Measurements from ENCODE around the gene CATSPERB. TPM values are rescaled to one million over a fixed set of nuclear protein-coding genes. Genes with fewer than 3 reads are reported as not detected.

The CATSPERB gene
- total RNA-seq, 4 donors from 2014 or later, result 0.29 to 4.1 (median 2.6) TPM

DNA sequence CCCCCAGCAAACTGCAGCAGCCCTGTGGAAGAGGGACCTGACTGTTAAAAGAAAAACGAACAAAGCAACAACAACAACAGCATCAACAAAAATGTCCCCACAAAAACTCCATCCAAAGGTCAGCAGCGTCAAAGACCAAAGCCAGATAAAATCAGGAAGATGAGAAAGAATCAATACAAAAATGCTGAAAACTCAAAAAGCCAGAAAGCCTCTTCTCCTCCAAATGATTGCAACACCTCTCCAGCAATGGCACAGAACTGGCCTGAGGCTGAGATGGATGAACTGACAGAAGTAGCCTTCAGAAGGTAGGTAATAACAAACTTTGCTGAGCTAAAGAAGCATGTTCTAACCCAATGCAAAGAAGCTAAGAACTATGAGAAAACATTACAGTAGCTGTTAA, 176.4 kb downstream of the CATSPERB start:
- H3K9me3 ChIP-seq, result no peaks in the 10 kb centered on the region
- H3K4me3 ChIP-seq, result no peak overlapping the region
- H3K27ac ChIP-seq, result no peak overlapping the region
- H3K4me1 ChIP-seq, result no peaks in the 10 kb centered on the region
- no peak for TF ChIP-seq POLR2A (IDR thresholded peaks at IDR 0.05)
- TF ChIP-seq, protein P1, sequence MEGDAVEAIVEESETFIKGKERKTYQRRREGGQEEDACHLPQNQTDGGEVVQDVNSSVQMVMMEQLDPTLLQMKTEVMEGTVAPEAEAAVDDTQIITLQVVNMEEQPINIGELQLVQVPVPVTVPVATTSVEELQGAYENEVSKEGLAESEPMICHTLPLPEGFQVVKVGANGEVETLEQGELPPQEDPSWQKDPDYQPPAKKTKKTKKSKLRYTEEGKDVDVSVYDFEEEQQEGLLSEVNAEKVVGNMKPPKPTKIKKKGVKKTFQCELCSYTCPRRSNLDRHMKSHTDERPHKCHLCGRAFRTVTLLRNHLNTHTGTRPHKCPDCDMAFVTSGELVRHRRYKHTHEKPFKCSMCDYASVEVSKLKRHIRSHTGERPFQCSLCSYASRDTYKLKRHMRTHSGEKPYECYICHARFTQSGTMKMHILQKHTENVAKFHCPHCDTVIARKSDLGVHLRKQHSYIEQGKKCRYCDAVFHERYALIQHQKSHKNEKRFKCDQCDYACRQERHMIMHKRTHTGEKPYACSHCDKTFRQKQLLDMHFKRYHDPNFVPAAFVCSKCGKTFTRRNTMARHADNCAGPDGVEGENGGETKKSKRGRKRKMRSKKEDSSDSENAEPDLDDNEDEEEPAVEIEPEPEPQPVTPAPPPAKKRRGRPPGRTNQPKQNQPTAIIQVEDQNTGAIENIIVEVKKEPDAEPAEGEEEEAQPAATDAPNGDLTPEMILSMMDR (IDR thresholded peaks at IDR 0.05), result no peak
- no peaks in the 10 kb centered on the region for H3K27me3 ChIP-seq
- no peaks in the 10 kb centered on the region for H3K36me3 ChIP-seq
- DNase-seq, result no peak
- intact Hi-C loops (cut with DNase I; ENCODE audit: low total_unique reads), result no loop called here

DNA sequence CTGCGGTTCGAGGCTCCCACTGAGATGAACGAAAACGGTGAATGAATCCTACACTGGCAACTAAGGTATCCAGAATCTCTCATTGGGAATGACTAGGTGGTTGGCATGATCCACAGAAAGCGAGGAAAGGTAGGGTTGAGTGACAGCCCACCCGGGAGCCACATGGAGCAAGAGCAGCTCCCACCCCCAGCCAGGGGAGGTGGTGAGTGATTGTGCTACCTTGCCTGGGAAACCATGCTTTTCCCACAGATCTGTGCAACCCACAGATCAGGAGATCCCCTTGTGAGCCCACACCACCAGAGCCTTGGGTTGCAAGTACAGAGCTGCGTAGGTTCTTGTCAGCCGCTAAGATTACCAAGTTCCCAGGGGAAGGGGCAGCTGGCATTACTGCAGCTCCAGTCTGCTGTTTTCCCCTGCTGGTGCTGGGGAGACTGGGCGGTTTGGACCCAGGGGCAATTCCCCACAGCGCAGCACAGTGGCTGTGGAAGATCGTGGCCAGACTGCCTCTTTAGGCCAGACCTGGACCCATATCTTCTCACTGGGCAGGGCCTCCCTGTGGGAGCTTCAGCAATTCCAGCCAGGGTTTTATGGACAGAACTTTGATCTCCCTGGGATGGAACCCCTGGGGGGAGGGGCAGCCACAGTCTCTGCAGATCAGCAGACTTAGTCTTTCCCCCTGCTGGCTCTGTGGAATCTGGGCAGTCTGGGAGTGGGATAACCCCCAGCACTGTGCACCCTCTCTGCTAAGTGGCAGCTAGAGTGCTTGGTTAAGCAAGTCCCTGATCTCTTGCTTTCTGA, 177.2 kb downstream of the CATSPERB start:
- H3K27me3 ChIP-seq, result no peaks in the 10 kb centered on the region
- no peak for TF ChIP-seq POLR2A (IDR thresholded peaks at IDR 0.05)
- TF ChIP-seq, protein P1 (IDR thresholded peaks at IDR 0.05), result no peak
- no peaks in the 10 kb centered on the region for H3K4me1 ChIP-seq
- intact Hi-C loops (cut with DNase I; ENCODE audit: low total_unique reads), result no loop called here
- no peaks in the 10 kb centered on the region for H3K36me3 ChIP-seq
- DNase-seq, result no peak
- no peaks in the 10 kb centered on the region for H3K9me3 ChIP-seq
- H3K27ac ChIP-seq, result no peak overlapping the region
- H3K4me3 ChIP-seq, result no peak overlapping the region

DNA sequence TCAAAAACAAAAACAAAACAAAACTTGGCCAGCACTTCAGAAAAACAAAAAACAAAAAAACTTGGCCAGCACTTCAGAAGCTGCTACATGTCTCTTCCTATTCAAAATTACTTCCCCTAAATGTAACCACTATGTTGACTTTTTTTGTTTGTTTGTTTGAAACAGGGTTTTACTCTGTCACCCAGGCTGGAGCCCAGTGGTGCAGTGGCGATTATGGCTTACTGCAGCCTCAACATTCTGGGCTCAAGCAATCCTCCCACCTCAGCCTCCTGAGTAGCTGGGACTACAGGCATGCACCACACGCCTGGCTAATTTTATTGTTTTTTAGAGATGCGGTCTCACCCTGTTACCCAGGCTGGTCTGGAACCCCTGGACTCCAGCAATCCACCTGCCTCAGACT, 183.8 kb downstream of the CATSPERB start:
- Histone ChIP-seq H3K27me3 (no peaks in the 10 kb centered on the region), H3K4me3 (no peak overlapping the region), H3K9me3 (no peaks in the 10 kb centered on the region), H3K27ac (no peak overlapping the region), H3K4me1 (no peaks in the 10 kb centered on the region), H3K36me3 (no peaks in the 10 kb centered on the region)
- no peak for TF ChIP-seq POLR2A (IDR thresholded peaks at IDR 0.05)
- TF ChIP-seq, protein P1 (IDR thresholded peaks at IDR 0.05), result no peak
- intact Hi-C loops (cut with DNase I; ENCODE audit: low total_unique reads), result no loop called here
- DNase-seq, result no peak

DNA sequence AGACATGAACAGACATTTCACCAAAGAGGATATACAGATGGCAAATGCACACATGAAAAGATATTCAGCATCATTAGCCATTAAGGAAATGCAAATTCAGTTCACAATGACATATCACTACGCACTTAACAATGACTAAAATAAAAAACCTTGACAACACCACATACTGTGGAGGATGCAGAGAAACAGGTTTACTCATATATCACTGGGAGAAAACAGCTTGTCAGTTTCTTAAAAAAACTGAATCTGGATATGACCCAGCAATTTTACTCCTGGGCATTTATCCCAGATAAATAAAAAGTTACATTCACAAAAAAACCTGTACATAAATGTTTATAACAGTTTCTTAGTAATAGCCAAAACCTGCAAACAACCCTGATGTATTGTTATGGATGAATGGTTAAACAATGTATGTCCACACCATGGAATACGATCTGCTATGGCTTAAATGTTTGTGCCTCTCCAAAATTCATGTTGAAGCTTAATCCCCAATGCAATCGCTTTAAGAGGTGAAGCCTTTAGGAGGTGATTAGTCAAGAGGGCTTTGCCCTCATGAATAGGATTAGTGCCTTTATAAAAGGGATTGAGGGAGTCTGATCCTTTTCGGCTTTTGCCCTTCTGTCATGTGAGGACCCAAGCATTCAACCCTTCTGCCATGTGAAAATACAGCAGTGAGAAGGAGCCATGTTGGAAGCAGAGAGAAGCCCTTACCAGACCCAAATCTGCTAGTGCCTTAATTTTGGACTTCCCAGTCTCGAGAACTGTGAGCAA, 185.8 kb downstream of the CATSPERB start:
- no peak for TF ChIP-seq POLR2A (IDR thresholded peaks at IDR 0.05)
- TF ChIP-seq, protein P1 (IDR thresholded peaks at IDR 0.05), result no peak
- no peaks in the 10 kb centered on the region for H3K36me3 ChIP-seq
- H3K9me3 ChIP-seq, result no peaks in the 10 kb centered on the region
- H3K27me3 ChIP-seq, result no peaks in the 10 kb centered on the region
- intact Hi-C loops (cut with DNase I; ENCODE audit: low total_unique reads), result no loop called here
- H3K4me3 ChIP-seq, result no peak overlapping the region
- no peak overlapping the region for H3K27ac ChIP-seq
- DNase-seq, result no peak
- no peaks in the 10 kb centered on the region for H3K4me1 ChIP-seq

DNA sequence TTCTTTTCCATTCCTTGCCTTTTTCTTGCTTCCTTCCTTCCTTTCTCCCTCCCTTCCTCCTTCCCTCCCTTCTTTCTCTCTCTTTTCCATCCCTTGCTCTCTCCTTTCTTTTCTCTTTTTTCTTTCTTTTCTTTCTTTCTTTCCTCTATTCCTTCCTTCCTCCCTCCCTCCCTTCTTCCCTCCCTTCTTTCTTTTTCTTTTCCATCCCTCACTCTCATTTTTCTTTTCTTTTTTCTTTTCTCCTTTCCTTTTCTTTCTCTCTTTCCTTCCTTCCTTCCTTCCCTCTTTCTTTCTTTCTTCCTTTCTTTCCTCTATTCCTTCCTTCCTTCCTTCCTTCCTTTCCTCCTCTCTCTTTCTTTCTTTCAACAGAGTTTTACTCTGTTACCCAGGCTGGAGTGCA, 186.7 kb downstream of the CATSPERB start:
- H3K36me3 ChIP-seq, result no peaks in the 10 kb centered on the region
- H3K4me3 ChIP-seq, result no peak overlapping the region
- H3K4me1 ChIP-seq, result no peaks in the 10 kb centered on the region
- intact Hi-C loops (cut with DNase I; ENCODE audit: low total_unique reads), result no loop called here
- H3K9me3 ChIP-seq, result no peaks in the 10 kb centered on the region
- TF ChIP-seq, protein P1 (IDR thresholded peaks at IDR 0.05), result no peak
- no peak for TF ChIP-seq POLR2A (IDR thresholded peaks at IDR 0.05)
- no peaks in the 10 kb centered on the region for H3K27me3 ChIP-seq
- H3K27ac ChIP-seq, result no peak overlapping the region
- no peak for DNase-seq

Data from uterus (tissue), 4 donors.